DOHH2 (cell line): ENCODE measurements around the gene MPHOSPH10.
"Not testable (repeated sequence)": the region's sequence is repeated elsewhere in the genome, so short reads cannot be mapped to it uniquely, and the experiment has no call there.

Source experiments
- H3F3A ChIP-seq: fragments of 200-600 bp; sonication (generic), shearing (Covaris generic); 2 replicates; pipeline ENCODE4 v1.6.0; 2016; ENCODE audit warnings: antibody characterized with exemption, mild to moderate bottlenecking; ENCODE audit not compliant: control insufficient read depth, insufficient read depth
- H3K27ac ChIP-seq: fragments of 200-600 bp; sonication (generic); 2 replicates; pipeline ENCODE4 v1.5.1; 2014; ENCODE audit warnings: low read depth, mild to moderate bottlenecking, low read length, moderate library complexity
- H3K27me3 ChIP-seq: fragments of 200-600 bp; sonication (generic); 2 replicates; pipeline ENCODE4 v1.6.1; 2014; ENCODE audit warnings: mild to moderate bottlenecking, low read length, mixed read lengths; ENCODE audit not compliant: control insufficient read depth
- H3K36me3 ChIP-seq: fragments of 200-600 bp; sonication (generic); 2 replicates; pipeline ENCODE4 v1.6.1; 2014; ENCODE audit warnings: mild to moderate bottlenecking, low read length, moderate library complexity, mixed read lengths; ENCODE audit not compliant: control insufficient read depth
- H3K4me1 ChIP-seq: fragments of 200-600 bp; sonication (generic); 2 replicates; pipeline ENCODE4 v1.6.1; 2014; ENCODE audit warnings: mild to moderate bottlenecking, low read length, mixed read lengths; ENCODE audit not compliant: control insufficient read depth
- H3K4me2 ChIP-seq: fragments of 200-600 bp; sonication (generic); 2 replicates; pipeline ENCODE4 v1.6.0; 2014; ENCODE audit warnings: mild to moderate bottlenecking, low read length, moderate library complexity
- H3K4me3 ChIP-seq: fragments of 200-600 bp; sonication (generic); 2 replicates; pipeline ENCODE4 v1.5.1; 2014; ENCODE audit warnings: mild to moderate bottlenecking, low read length, mixed read lengths
- H3K79me2 ChIP-seq: fragments of 200-600 bp; sonication (generic); 2 replicates; pipeline ENCODE4 v1.6.1; 2014; ENCODE audit warnings: mild to moderate bottlenecking, low read length, mixed read lengths; ENCODE audit not compliant: control insufficient read depth
- H3K9me2 ChIP-seq: fragments of 200-600 bp; sonication (generic); replicated peaks from 2 replicates; pipeline ENCODE4 v1.6.1; 2014; ENCODE audit warnings: mild to moderate bottlenecking, low read length, mixed read lengths; ENCODE audit not compliant: control insufficient read depth
- H3K9me3 ChIP-seq: fragments of 200-600 bp; sonication (generic); 2 replicates; pipeline ENCODE4 v1.6.1; 2014; ENCODE audit warnings: antibody characterized with exemption, low read length, mixed read lengths; ENCODE audit not compliant: control insufficient read depth, insufficient read depth
- H4K20me1 ChIP-seq: fragments of 200-600 bp; sonication (generic); 2 replicates; pipeline ENCODE4 v1.6.0; 2014; ENCODE audit warnings: low read depth, mild to moderate bottlenecking, antibody characterized with exemption, low read length, moderate library complexity; ENCODE audit not compliant: control insufficient read depth, insufficient read depth
- CTCF ChIP-seq: fragments of 200-600 bp; sonication (generic); IDR thresholded peaks from one replicate; pipeline ENCODE4 v1.5.1; 2014; ENCODE audit warnings: antibody characterized with exemption, mild to moderate bottlenecking, low read depth, low read length; ENCODE audit not compliant: poor library complexity, severe bottlenecking
- EZH2phosphoT487 ChIP-seq: fragments of 200-600 bp; sonication (generic); IDR thresholded peaks from 2 replicates; pipeline ENCODE4 v1.6.1; 2017; ENCODE audit warnings: borderline replicate concordance, mild to moderate bottlenecking, antibody characterized with exemption, low read length, moderate library complexity, mixed read lengths

Gene MPHOSPH10

GRCh38 chr2:71181316-71181715 lies 50.9 kb downstream of the MPHOSPH10 start:
- Histone ChIP-seq H3K27me3 (no peaks in the 10 kb centered on the region), H3K9me2 (no peaks in the 10 kb centered on the region), H4K20me1 (no peaks in the 10 kb centered on the region), H3K36me3 (no peaks in the 10 kb centered on the region), H3K4me3 (no peak overlapping the region), H3F3A (no peaks in the 10 kb centered on the region), H3K4me2 (no peak overlapping the region), H3K4me1 (no peaks in the 10 kb centered on the region), H3K79me2 (no peaks in the 10 kb centered on the region), H3K9me3 (no peaks in the 10 kb centered on the region), H3K27ac (no peak overlapping the region)
- TF ChIP-seq EZH2phosphoT487 = no peak

DNA sequence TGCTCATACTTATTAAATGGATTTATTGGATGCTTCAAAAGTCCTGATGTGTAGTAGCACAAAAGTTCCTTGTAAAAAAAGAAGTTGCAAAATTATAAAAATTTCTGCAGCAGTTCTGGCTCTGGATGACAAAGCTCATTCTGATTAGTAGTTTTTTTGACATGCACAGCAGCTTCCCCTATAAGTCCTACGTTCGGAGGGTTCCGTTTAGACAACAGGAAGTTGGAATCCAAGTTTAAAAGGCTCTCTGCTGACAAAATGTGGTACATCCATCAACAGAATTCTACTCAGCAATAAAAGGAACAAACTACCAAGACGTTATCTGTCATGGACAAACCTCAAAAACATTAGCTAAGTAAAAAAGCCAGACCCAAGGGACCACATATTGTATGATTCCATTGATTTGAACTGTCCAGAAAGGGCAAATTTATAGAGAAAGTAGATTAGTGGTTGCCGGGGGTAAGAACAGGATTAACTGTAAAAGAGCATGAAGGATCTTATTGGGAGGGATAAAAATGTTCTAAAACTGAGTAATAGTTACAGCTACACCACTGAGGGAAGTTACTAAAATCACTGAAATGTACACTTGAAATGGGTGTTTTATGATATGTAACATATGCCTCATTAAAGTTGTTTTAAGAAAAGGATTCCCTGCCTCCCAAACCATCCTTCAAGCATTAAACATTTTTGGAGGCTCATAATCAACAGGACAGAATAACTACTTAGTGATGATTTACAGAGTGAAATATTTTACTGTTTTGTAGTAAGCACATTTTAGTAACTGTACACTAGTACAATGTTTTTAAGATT lies 53.1 kb downstream of the MPHOSPH10 start:
- H3K4me3 ChIP-seq, H3K9me2 ChIP-seq, H4K20me1 ChIP-seq, H3K27me3 ChIP-seq, H3K4me2 ChIP-seq, H3K36me3 ChIP-seq, H3K4me1 ChIP-seq, H3K9me3 ChIP-seq, H3K79me2 ChIP-seq, H3F3A ChIP-seq, H3K27ac ChIP-seq: not testable (repeated sequence)

DNA sequence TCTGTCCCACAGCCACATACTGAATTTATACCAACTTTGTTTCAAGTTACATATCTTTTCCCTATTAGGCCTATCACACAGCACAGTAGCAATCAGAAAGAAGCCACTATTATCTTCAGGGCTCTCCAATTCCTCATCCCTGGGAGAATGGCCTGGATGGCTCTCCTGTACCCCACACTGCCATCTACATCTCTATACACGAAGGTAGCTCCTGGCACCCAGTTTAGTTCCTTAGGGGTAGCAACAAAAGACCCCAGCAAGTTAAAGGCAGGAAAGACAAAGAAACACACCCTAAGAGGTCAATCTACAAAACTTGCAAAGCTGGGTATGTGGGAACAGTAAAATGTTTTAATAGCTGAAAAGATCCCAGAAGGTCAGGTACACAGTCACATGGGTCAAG lies 56.5 kb downstream of the MPHOSPH10 start:
- Histone ChIP-seq H3K9me3 (no peaks in the 10 kb centered on the region), H3K4me3 (no peak overlapping the region), H3K4me1 (no peaks in the 10 kb centered on the region), H3K4me2 (no peak overlapping the region), H3F3A (no peaks in the 10 kb centered on the region), H3K27ac (no peak overlapping the region), H3K79me2 (no peaks in the 10 kb centered on the region), H4K20me1 (no peaks in the 10 kb centered on the region), H3K27me3 (no peaks in the 10 kb centered on the region), H3K36me3 (no peaks in the 10 kb centered on the region), H3K9me2 (no peaks in the 10 kb centered on the region)
- TF ChIP-seq CTCF = no peak
- TF ChIP-seq EZH2phosphoT487 = no peak

- TF ChIP-seq CTCF (no peak), EZH2phosphoT487 (no peak)
- H3K9me3 ChIP-seq = no peaks in the 10 kb centered on the region
Observed at GRCh38 chr2:71187589-71187988, 57.2 kb downstream of the MPHOSPH10 start.

More at GRCh38 chr2:71187589-71187988, 57.2 kb downstream of the MPHOSPH10 start:
- no peaks in the 10 kb centered on the region for H3F3A ChIP-seq
- no peaks in the 10 kb centered on the region for H3K36me3 ChIP-seq
- H3K9me2 ChIP-seq = no peaks in the 10 kb centered on the region
- no peaks in the 10 kb centered on the region for H3K27me3 ChIP-seq
- H3K79me2 ChIP-seq = no peaks in the 10 kb centered on the region
- no peak overlapping the region for H3K4me3 ChIP-seq
- no peaks in the 10 kb centered on the region for H4K20me1 ChIP-seq
- no peaks in the 10 kb centered on the region for H3K4me1 ChIP-seq
- H3K4me2 ChIP-seq = no peak overlapping the region
- no peak overlapping the region for H3K27ac ChIP-seq
